Cardiac muscle cell (in vitro differentiated cells and primary cell): ENCODE measurements around the gene PRAMEF20. TPM values are rescaled to one million over a fixed set of nuclear protein-coding genes. Genes with fewer than 3 reads are reported as not detected.

Experiments used
- DNase-seq, 2 donors: peaks; one replicate each; pipeline versions ENCODE4 v3.0.0 to v3.0.0-alpha.2; 2010 to 2017; ENCODE audit warnings: low read depth in 1 of 2, low spot score in 1 of 2
- H3K27ac ChIP-seq: fragments of 200-600 bp; sonication (generic); 2 replicates; pipeline ENCODE4 v1.5.1; 2016
- H3K27me3 ChIP-seq: fragments of 200-600 bp; sonication (generic); 2 replicates; pipeline ENCODE4 v1.6.0; 2016; ENCODE audit warnings: control low read depth
- H3K36me3 ChIP-seq: fragments of 200-600 bp; sonication (generic); 2 replicates; pipeline ENCODE4 v1.5.1; 2016; ENCODE audit warnings: control low read depth
- H3K4me1 ChIP-seq: fragments of 200-600 bp; sonication (generic); 2 replicates; pipeline ENCODE4 v1.8.1; 2017; ENCODE audit warnings: low read depth, mild to moderate bottlenecking, mixed run types
- H3K4me3 ChIP-seq: fragments of 200-600 bp; sonication (generic); 2 replicates; pipeline ENCODE4 v1.5.1; 2016; ENCODE audit warnings: mild to moderate bottlenecking
- H3K9me3 ChIP-seq: fragments of 200-600 bp; sonication (generic); 2 replicates; pipeline ENCODE4 v1.5.1; 2017; ENCODE audit warnings: low read depth, mild to moderate bottlenecking, control low read depth
- polyA plus RNA-seq: library from polyadenylated mRNA; unstranded; fragments of >200 nt; fragmentation: Nextera tagmentation; extraction: Ambion mirVana; gene quantifications from 2 replicates; pipeline ENCODE4 v1.2.1, GENCODE V29; 2016
- total RNA-seq: library from RNA; depleted of rRNA; stranded (reverse); fragments of >200 nt; gene quantifications from 2 replicates; pipeline ENCODE4 v1.2.3, GENCODE V29; 2016
- TF ChIP-seq, protein P1 (sequence below): IDR thresholded peaks from 2 replicates; pipeline ENCODE4 v1.5.1; 2012; ENCODE audit warnings: low read depth, mild to moderate bottlenecking, low read length

Gene PRAMEF20
- total and polyA plus RNA-seq, 2 experiments from 2014 or later: not detected

DNA sequence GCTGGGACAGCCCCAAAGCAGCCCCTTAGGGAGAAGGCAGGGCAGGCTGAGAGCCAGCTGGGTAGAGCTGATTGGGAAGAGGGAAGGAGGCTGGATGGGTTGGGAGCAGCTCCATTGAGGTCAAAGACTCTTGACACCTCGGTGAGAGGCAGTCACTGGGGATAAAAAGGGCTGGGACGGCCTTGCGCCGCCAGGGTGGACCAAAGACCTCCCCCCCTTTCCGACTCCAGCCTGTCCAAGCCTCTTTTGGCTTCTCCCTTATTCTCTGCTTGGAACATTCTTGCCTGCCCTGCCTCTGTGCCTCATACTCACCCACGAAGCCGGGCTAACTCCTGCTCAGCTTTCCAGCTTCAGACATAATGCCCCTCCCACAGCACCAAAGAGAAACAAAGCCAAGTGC, 52.4 kb downstream of the PRAMEF20 start:
- peak in 1 of 2 donors; percentile 37 for DNase-seq
- Histone ChIP-seq H3K27ac (no peak overlapping the region), H3K4me1 (no peaks in the 10 kb centered on the region), H3K36me3 (no peaks in the 10 kb centered on the region), H3K4me3 (no peak overlapping the region), H3K27me3 (no peaks in the 10 kb centered on the region), H3K9me3 (no peaks in the 10 kb centered on the region)
- TF ChIP-seq, protein P1, sequence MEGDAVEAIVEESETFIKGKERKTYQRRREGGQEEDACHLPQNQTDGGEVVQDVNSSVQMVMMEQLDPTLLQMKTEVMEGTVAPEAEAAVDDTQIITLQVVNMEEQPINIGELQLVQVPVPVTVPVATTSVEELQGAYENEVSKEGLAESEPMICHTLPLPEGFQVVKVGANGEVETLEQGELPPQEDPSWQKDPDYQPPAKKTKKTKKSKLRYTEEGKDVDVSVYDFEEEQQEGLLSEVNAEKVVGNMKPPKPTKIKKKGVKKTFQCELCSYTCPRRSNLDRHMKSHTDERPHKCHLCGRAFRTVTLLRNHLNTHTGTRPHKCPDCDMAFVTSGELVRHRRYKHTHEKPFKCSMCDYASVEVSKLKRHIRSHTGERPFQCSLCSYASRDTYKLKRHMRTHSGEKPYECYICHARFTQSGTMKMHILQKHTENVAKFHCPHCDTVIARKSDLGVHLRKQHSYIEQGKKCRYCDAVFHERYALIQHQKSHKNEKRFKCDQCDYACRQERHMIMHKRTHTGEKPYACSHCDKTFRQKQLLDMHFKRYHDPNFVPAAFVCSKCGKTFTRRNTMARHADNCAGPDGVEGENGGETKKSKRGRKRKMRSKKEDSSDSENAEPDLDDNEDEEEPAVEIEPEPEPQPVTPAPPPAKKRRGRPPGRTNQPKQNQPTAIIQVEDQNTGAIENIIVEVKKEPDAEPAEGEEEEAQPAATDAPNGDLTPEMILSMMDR: no peak

DNA sequence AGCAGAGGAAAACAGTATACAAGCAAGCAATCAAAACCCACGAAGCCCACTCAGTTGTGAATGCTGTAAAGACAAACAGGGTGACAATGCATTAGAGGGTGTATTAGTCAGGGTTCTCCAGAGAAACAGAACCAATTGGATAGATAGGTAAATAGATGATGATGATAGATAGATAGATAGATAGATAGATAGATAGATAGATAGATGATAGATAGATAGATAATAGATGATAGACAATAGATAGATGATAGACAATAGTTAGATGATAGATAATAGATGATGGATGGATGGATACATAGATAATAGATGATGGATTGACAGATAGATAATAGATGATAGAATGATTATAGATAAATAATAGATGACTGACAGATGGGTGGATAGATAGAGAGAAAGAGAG, 55.3 kb downstream of the PRAMEF20 start:
- no peak overlapping the region for H3K27ac ChIP-seq
- H3K9me3 ChIP-seq: no peaks in the 10 kb centered on the region

DNA sequence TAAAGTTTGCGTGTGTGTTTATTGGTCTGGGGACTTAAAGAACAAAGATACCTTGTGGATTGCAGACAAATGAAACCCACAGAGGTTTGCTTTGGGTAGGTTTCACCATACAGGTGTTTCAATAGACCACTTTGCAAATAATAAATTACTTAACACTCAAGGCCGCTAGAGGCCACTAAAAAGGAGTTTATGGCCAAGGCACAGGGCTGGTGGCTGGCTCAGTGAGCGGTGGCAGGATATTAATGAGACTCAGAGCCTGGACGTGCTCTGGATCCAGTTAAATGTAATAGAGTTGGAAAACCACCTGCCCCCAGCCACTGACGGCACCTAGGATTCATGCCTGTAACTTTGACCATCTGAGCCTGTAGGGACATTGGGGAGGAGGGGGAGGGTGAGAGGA, 59.1 kb downstream of the PRAMEF20 start:
- no peaks in the 10 kb centered on the region for H3K9me3 ChIP-seq
- H3K27me3 ChIP-seq: no peaks in the 10 kb centered on the region
- H3K4me3 ChIP-seq: no peak overlapping the region
- no peaks in the 10 kb centered on the region for H3K4me1 ChIP-seq
- TF ChIP-seq, protein P1: no peak
- peak in 1 of 2 donors; percentile 17 for DNase-seq
- H3K36me3 ChIP-seq: no peaks in the 10 kb centered on the region
- H3K27ac ChIP-seq: no peak overlapping the region

More for the DNA sequence above, 55.3 kb downstream of the PRAMEF20 start:
- no peak for DNase-seq
- TF ChIP-seq, protein P1: no peak
- no peaks in the 10 kb centered on the region for H3K36me3 ChIP-seq
- no peaks in the 10 kb centered on the region for H3K4me1 ChIP-seq
- no peaks in the 10 kb centered on the region for H3K27me3 ChIP-seq
- H3K4me3 ChIP-seq: no peak overlapping the region

Other genes with a start within 250 kb of the PRAMEF20 start
- gene HNRNPCL4, start 244.8 kb upstream of the PRAMEF20 start, total RNA-seq: not detected in 2 replicates
- not detected in 2 replicates for gene HNRNPCL4, start 244.8 kb upstream of the PRAMEF20 start, polyA plus RNA-seq
- gene PRAMEF9, start 238.6 kb upstream of the PRAMEF20 start, total RNA-seq: not detected in 2 replicates
- not detected in 2 replicates for gene PRAMEF9, start 238.6 kb upstream of the PRAMEF20 start, polyA plus RNA-seq
- gene PRAMEF13, start 209.0 kb upstream of the PRAMEF20 start, total RNA-seq: not detected in 2 replicates
- not detected in 2 replicates for gene PRAMEF13, start 209.0 kb upstream of the PRAMEF20 start, polyA plus RNA-seq
- not detected in 2 replicates for gene PRAMEF18, start 184.3 kb upstream of the PRAMEF20 start, total RNA-seq
- gene PRAMEF18, start 184.3 kb upstream of the PRAMEF20 start, polyA plus RNA-seq: not detected in 2 replicates
- not detected in 2 replicates for gene PRAMEF5, start 156.3 kb upstream of the PRAMEF20 start, total RNA-seq
- not detected in 2 replicates for gene PRAMEF5, start 156.3 kb upstream of the PRAMEF20 start, polyA plus RNA-seq
- not detected in 2 replicates for gene PRAMEF8, start 125.3 kb upstream of the PRAMEF20 start, total RNA-seq
- gene PRAMEF8, start 125.3 kb upstream of the PRAMEF20 start, polyA plus RNA-seq: not detected in 2 replicates
- gene PRAMEF33, start 106.9 kb upstream of the PRAMEF20 start, total RNA-seq: not detected in 2 replicates
- not detected in 2 replicates for gene PRAMEF33, start 106.9 kb upstream of the PRAMEF20 start, polyA plus RNA-seq
- not detected in 2 replicates for gene PRAMEF15, start 94.9 kb upstream of the PRAMEF20 start, total RNA-seq
- gene PRAMEF15, start 94.9 kb upstream of the PRAMEF20 start, polyA plus RNA-seq: not detected in 2 replicates
- not detected in 2 replicates for gene PRAMEF14, start 63.3 kb upstream of the PRAMEF20 start, total RNA-seq
- gene PRAMEF14, start 63.3 kb upstream of the PRAMEF20 start, polyA plus RNA-seq: not detected in 2 replicates
- not detected in 2 replicates for gene PRAMEF19, start 38.5 kb upstream of the PRAMEF20 start, total RNA-seq
- not detected in 2 replicates for gene PRAMEF19, start 38.5 kb upstream of the PRAMEF20 start, polyA plus RNA-seq
- not detected in 2 replicates for gene PRAMEF17, start 20.8 kb upstream of the PRAMEF20 start, total RNA-seq
- not detected in 2 replicates for gene PRAMEF17, start 20.8 kb upstream of the PRAMEF20 start, polyA plus RNA-seq
- not detected in 2 replicates for gene LRRC38, start 103.6 kb downstream of the PRAMEF20 start, total RNA-seq
- 0.42 TPM in 1 of 2 replicates, not detected in the other for gene LRRC38, start 103.6 kb downstream of the PRAMEF20 start, polyA plus RNA-seq
- 13.8 and 22.8 TPM in 2 replicates for gene PDPN, start 173.4 kb downstream of the PRAMEF20 start, total RNA-seq
- 13.0 and 24.9 TPM in 2 replicates for gene PDPN, start 173.4 kb downstream of the PRAMEF20 start, polyA plus RNA-seq